DND-41 (cell line): ENCODE results near the gene HLCS.

Experiments used
- EZH2 ChIP-seq: IDR thresholded peaks from 3 replicates; pipeline ENCODE4 v1.6.1; 2012; ENCODE audit warnings: borderline replicate concordance, low read depth, mild to moderate bottlenecking, moderate library complexity, low read length, inconsistent platforms; ENCODE audit not compliant: severe bottlenecking
- TF ChIP-seq, protein P1 (sequence below): IDR thresholded peaks from 2 replicates; pipeline ENCODE4 v1.5.1; 2012; ENCODE audit warnings: borderline replicate concordance, low read length, moderate library complexity, mild to moderate bottlenecking; ENCODE audit not compliant: poor library complexity, severe bottlenecking; ENCODE audit errors: extremely low read depth

DNA sequence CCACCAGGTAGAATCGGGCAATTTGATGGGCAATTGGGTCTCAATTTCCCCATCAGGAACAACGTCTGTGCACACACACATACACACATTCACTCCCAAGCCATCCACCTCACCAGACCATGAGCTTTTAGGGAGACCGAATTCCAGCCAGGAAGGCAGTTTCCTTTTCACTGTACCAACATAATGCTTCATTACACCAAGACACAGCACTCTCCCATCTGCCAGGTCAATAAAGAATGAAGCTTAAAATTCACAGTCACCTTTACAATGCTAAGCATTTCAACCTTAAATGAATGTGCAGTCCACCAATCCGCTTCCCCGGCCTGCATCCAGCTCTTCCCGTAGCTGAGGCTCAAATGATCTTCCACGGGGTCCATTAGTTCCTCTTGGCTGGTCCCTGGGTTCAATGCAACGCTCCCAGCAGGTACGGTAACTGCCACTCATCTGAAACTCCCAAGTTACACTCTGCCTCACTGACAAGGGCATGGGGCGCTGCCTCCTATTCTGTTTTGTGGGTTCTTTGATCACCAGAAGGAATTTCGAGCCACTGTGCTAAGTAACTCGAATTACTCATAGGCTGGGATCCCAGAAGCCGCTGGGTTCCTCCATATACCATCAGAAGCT, 162.5 kb downstream of the HLCS start:
- TF ChIP-seq, protein P1, sequence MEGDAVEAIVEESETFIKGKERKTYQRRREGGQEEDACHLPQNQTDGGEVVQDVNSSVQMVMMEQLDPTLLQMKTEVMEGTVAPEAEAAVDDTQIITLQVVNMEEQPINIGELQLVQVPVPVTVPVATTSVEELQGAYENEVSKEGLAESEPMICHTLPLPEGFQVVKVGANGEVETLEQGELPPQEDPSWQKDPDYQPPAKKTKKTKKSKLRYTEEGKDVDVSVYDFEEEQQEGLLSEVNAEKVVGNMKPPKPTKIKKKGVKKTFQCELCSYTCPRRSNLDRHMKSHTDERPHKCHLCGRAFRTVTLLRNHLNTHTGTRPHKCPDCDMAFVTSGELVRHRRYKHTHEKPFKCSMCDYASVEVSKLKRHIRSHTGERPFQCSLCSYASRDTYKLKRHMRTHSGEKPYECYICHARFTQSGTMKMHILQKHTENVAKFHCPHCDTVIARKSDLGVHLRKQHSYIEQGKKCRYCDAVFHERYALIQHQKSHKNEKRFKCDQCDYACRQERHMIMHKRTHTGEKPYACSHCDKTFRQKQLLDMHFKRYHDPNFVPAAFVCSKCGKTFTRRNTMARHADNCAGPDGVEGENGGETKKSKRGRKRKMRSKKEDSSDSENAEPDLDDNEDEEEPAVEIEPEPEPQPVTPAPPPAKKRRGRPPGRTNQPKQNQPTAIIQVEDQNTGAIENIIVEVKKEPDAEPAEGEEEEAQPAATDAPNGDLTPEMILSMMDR = no peak
- TF ChIP-seq EZH2 = no peak
